Suprapubic skin (tissue), 4 donors: Measurements from ENCODE around the gene IQCE.

Experiments used
- POLR2A ChIP-seq, 2 donors: fragments of 450-650 bp; IDR thresholded peaks; one replicate each; pipeline ENCODE4 v1.6.1; 2017; ENCODE audit warnings: antibody characterized with exemption in 2 of 2, mild to moderate bottlenecking in 2 of 2, moderate library complexity in 2 of 2
- POLR2AphosphoS5 ChIP-seq, 3 donors: sonication (generic); formaldehyde crosslinking; IDR thresholded peaks; one replicate each; pipeline ENCODE4 v1.6.1; 2017; ENCODE audit warnings: antibody characterized with exemption in 3 of 3
- TF ChIP-seq, protein P1 (sequence below), 2 donors: fragments of 200-600 bp in 1 of 2; fragments of 450-650 bp in 1 of 2; sonication (generic) in 1 of 2; IDR thresholded peaks; one replicate each; pipeline ENCODE4 v1.5.1; 2016 to 2019; ENCODE audit warnings: antibody characterized with exemption in 2 of 2, mild to moderate bottlenecking in 1 of 2, moderate library complexity in 1 of 2

GRCh38 chr7:2663121-2663886 is 104.5 kb downstream of the IQCE start:
- TF ChIP-seq POLR2AphosphoS5 (IDR thresholded peaks at IDR 0.05) (no peak), POLR2A (IDR thresholded peaks at IDR 0.05) (no peak)
- TF ChIP-seq, protein P1, sequence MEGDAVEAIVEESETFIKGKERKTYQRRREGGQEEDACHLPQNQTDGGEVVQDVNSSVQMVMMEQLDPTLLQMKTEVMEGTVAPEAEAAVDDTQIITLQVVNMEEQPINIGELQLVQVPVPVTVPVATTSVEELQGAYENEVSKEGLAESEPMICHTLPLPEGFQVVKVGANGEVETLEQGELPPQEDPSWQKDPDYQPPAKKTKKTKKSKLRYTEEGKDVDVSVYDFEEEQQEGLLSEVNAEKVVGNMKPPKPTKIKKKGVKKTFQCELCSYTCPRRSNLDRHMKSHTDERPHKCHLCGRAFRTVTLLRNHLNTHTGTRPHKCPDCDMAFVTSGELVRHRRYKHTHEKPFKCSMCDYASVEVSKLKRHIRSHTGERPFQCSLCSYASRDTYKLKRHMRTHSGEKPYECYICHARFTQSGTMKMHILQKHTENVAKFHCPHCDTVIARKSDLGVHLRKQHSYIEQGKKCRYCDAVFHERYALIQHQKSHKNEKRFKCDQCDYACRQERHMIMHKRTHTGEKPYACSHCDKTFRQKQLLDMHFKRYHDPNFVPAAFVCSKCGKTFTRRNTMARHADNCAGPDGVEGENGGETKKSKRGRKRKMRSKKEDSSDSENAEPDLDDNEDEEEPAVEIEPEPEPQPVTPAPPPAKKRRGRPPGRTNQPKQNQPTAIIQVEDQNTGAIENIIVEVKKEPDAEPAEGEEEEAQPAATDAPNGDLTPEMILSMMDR (IDR thresholded peaks at IDR 0.05): no peak
